Astrocyte (in vitro differentiated cells and primary cell): ENCODE data around the gene TYSND1. TPM values are rescaled to one million over a fixed set of nuclear protein-coding genes. Genes with fewer than 3 reads are reported as not detected.

Source experiments
- DNase-seq: peaks from one replicate; pipeline ENCODE4 v3.0.0-alpha.2; 2010; ENCODE audit warnings: low read depth
- FAIRE-seq: peaks from 2 replicates; lab custom pipeline; 2011; peaks lifted over from hg19 to GRCh38; lab: Jason Lieb, UNC
- H2AFZ ChIP-seq: 2 replicates; pipeline ENCODE4 v1.6.0; 2012; ENCODE audit warnings: low read depth, low read length, inconsistent platforms
- H3K27ac ChIP-seq: 2 replicates; pipeline ENCODE4 v1.5.1; 2011; ENCODE audit warnings: low read depth, low read length, inconsistent platforms
- H3K27me3 ChIP-seq: 2 replicates; pipeline ENCODE4 v1.6.0; 2011; ENCODE audit warnings: low read length, inconsistent platforms; ENCODE audit not compliant: insufficient read depth
- H3K36me3 ChIP-seq: 2 replicates; pipeline ENCODE4 v1.5.1; 2011; ENCODE audit warnings: low read length, inconsistent platforms; ENCODE audit not compliant: insufficient read depth
- H3K4me1 ChIP-seq: 2 replicates; pipeline ENCODE4 v1.5.1; 2011; ENCODE audit warnings: low read length, inconsistent platforms; ENCODE audit not compliant: insufficient read depth
- H3K4me2 ChIP-seq: 2 replicates; pipeline ENCODE4 v1.6.0; 2012; ENCODE audit warnings: low read length, inconsistent platforms
- H3K4me3 ChIP-seq: 2 replicates; pipeline ENCODE4 v1.5.1; 2011; ENCODE audit warnings: low read depth, mild to moderate bottlenecking, low read length, inconsistent platforms; ENCODE audit not compliant: insufficient read depth
- H3K79me2 ChIP-seq: 2 replicates; pipeline ENCODE4 v1.6.0; 2012; ENCODE audit warnings: mild to moderate bottlenecking, low read length, inconsistent platforms; ENCODE audit not compliant: insufficient read depth
- H3K9ac ChIP-seq: 2 replicates; pipeline ENCODE4 v1.6.0; 2012; ENCODE audit warnings: mild to moderate bottlenecking, low read length, inconsistent platforms
- H3K9me3 ChIP-seq: 2 replicates; pipeline ENCODE4 v1.5.1; 2012; ENCODE audit warnings: low read depth, mild to moderate bottlenecking, low read length, inconsistent platforms; ENCODE audit not compliant: insufficient read depth
- H4K20me1 ChIP-seq: 2 replicates; pipeline ENCODE4 v1.6.0; 2012; ENCODE audit warnings: low read length, inconsistent platforms; ENCODE audit not compliant: insufficient read depth
- H3K27ac Mint-ChIP-seq: one replicate; pipeline ENCODE4 v1.8.0; 2021; ENCODE audit warnings: mild to moderate bottlenecking, mixed read lengths; ENCODE audit not compliant: unreplicated experiment
- H3K27me3 Mint-ChIP-seq: one replicate; pipeline ENCODE4 v1.8.0; 2021; ENCODE audit warnings: low read depth, mixed read lengths; ENCODE audit not compliant: unreplicated experiment
- H3K36me3 Mint-ChIP-seq: one replicate; pipeline ENCODE4 v1.8.0; 2021; ENCODE audit warnings: low read depth, mixed read lengths; ENCODE audit not compliant: unreplicated experiment
- H3K4me1 Mint-ChIP-seq: one replicate; pipeline ENCODE4 v1.8.0; 2021; ENCODE audit warnings: low read depth, mixed read lengths; ENCODE audit not compliant: unreplicated experiment
- H3K4me3 Mint-ChIP-seq: one replicate; pipeline ENCODE4 v1.8.0; 2021; ENCODE audit warnings: mild to moderate bottlenecking, moderate library complexity, mixed read lengths; ENCODE audit not compliant: unreplicated experiment
- H3K9me3 Mint-ChIP-seq: one replicate; pipeline ENCODE4 v1.8.0; 2021; ENCODE audit warnings: mild to moderate bottlenecking, mixed read lengths; ENCODE audit not compliant: unreplicated experiment
- EZH2 ChIP-seq: IDR thresholded peaks from 2 replicates; pipeline ENCODE4 v1.6.1; 2012; ENCODE audit warnings: mild to moderate bottlenecking, low read length, inconsistent platforms; ENCODE audit not compliant: insufficient read depth
- total RNA-seq: library from RNA; stranded (reverse); gene quantifications from 2 replicates; pipeline ENCODE4 v1.2.1, GENCODE V29; 2021
- TF ChIP-seq, protein P1 (sequence below): IDR thresholded peaks from 2 replicates; pipeline ENCODE4 v1.5.1; 2011; ENCODE audit warnings: low read depth, mild to moderate bottlenecking, inconsistent platforms, low read length, moderate library complexity; ENCODE audit not compliant: insufficient read depth

Gene TYSND1
- total RNA-seq, 1 donor from 2014 or later = 8.9 TPM

DNA sequence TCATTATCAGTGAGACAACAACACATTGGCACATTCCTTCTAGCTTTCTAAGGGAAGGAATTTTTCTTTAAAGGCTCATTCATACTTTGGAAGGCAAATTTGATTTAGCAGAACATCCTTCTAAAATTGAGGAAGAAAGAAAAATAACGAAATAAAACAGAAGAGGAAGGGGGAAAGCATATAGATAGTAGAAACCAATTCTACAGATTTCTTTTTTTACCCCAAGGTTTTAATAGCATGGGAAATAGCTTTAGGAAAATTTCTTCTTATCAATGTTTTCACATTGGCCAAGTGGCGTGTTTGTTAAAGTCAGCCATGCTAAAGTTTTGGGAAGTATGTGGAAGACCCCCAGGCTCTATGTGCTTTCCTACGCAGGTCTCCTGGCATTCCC lies 58.2 kb downstream of the TYSND1 start:
- no peak for FAIRE-seq
- Histone ChIP-seq H2AFZ (no peak overlapping the region), H3K36me3 (no peaks in the 10 kb centered on the region), H3K4me3 (no peak overlapping the region), H3K9me3 (no peaks in the 10 kb centered on the region), H3K4me2 (no peak overlapping the region), H3K4me1 (no peaks in the 10 kb centered on the region), H4K20me1 (no peaks in the 10 kb centered on the region), H3K79me2 (no peaks in the 10 kb centered on the region), H3K9ac (no peak overlapping the region), H3K27ac (no peak overlapping the region), H3K27me3 (no peaks in the 10 kb centered on the region)
- Mint-ChIP-seq H3K4me1 (peaks cover 7% of the 10 kb centered on the region), H3K27ac (peak overlapping the region; percentile 66), H3K4me3 (no peak overlapping the region), H3K27me3 (no peaks in the 10 kb centered on the region), H3K36me3 (peaks cover 13% of the 10 kb centered on the region), H3K9me3 (no peaks in the 10 kb centered on the region)
- TF ChIP-seq, protein P1, sequence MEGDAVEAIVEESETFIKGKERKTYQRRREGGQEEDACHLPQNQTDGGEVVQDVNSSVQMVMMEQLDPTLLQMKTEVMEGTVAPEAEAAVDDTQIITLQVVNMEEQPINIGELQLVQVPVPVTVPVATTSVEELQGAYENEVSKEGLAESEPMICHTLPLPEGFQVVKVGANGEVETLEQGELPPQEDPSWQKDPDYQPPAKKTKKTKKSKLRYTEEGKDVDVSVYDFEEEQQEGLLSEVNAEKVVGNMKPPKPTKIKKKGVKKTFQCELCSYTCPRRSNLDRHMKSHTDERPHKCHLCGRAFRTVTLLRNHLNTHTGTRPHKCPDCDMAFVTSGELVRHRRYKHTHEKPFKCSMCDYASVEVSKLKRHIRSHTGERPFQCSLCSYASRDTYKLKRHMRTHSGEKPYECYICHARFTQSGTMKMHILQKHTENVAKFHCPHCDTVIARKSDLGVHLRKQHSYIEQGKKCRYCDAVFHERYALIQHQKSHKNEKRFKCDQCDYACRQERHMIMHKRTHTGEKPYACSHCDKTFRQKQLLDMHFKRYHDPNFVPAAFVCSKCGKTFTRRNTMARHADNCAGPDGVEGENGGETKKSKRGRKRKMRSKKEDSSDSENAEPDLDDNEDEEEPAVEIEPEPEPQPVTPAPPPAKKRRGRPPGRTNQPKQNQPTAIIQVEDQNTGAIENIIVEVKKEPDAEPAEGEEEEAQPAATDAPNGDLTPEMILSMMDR = no peak
- no peak for TF ChIP-seq EZH2
- no peak for DNase-seq

Other genes starting within 250 kb of the TYSND1 start
- 25.5 and 25.6 TPM in 2 replicates for gene MACROH2A2, start 93.9 kb downstream of the TYSND1 start, total RNA-seq
- 7.1 and 7.5 TPM in 2 replicates for gene AIFM2, start 13.9 kb downstream of the TYSND1 start, total RNA-seq
- gene SAR1A, start 23.8 kb upstream of the TYSND1 start, total RNA-seq = 228 and 239 TPM in 2 replicates
- 95.3 and 108 TPM in 2 replicates for gene PPA1, start 86.7 kb upstream of the TYSND1 start, total RNA-seq
- not detected in 2 replicates for gene NPFFR1, start 137.3 kb upstream of the TYSND1 start, total RNA-seq
- 7.4 and 7.8 TPM in 2 replicates for gene LRRC20, start 235.9 kb upstream of the TYSND1 start, total RNA-seq